HL-60 (cell line): ENCODE data around the gene SKIC8.

Source experiments
- DNase-seq, 2 experiments: peaks; one replicate each; pipeline ENCODE4 v3.0.0-alpha.2; 2010 to 2020; ENCODE audit warnings: low read depth in 1 of 2, low spot score in 1 of 2
- H3K27ac ChIP-seq: fragments of 250-450 bp; sonication (Bioruptor Pico); replicated peaks from 2 replicates; pipeline ENCODE4 v1.5.1; 2020; ENCODE audit warnings: mild to moderate bottlenecking, moderate library complexity
- H3K27me3 ChIP-seq: fragments of 250-450 bp; sonication (Bioruptor Pico); 2 replicates; pipeline ENCODE4 v1.5.1; 2021; ENCODE audit warnings: mild to moderate bottlenecking, moderate library complexity; ENCODE audit not compliant: insufficient read depth, poor library complexity, severe bottlenecking
- H3K4me3 ChIP-seq: replicated peaks from 2 replicates; pipeline ENCODE4 v1.5.1; 2011; ENCODE audit warnings: mild to moderate bottlenecking, control low read depth, low read length; ENCODE audit not compliant: insufficient read depth
- CTCF ChIP-seq: IDR thresholded peaks from one replicate; pipeline ENCODE4 v1.5.1; 2011; ENCODE audit warnings: low read length, control low read depth, inconsistent platforms; ENCODE audit not compliant: insufficient read depth
- GABPA ChIP-seq: IDR thresholded peaks from 2 replicates; pipeline ENCODE4 v1.6.1; 2012; ENCODE audit warnings: low read depth
- POLR2AphosphoS5 ChIP-seq: IDR thresholded peaks from 2 replicates; pipeline ENCODE4 v1.6.1; 2012; ENCODE audit warnings: low read depth
- REST ChIP-seq: IDR thresholded peaks from 2 replicates; pipeline ENCODE4 v1.6.1; 2012; ENCODE audit warnings: low read depth; ENCODE audit not compliant: insufficient replicate concordance
- SPI1 ChIP-seq: IDR thresholded peaks from 2 replicates; pipeline ENCODE4 v1.6.1; 2012; ENCODE audit warnings: low read depth, mild to moderate bottlenecking, borderline replicate concordance

Gene SKIC8

GRCh38 chr15:78307976-78308375 lies 8.6 kb upstream of the SKIC8 start:
- H3K27me3 ChIP-seq, result no peaks in the 10 kb centered on the region
- no peak overlapping the region for H3K27ac ChIP-seq
- DNase-seq, result no peak
- TF ChIP-seq SPI1 (no peak), CTCF (no peak), POLR2AphosphoS5 (no peak), REST (no peak), GABPA (no peak)
- no peak overlapping the region for H3K4me3 ChIP-seq

- DNase-seq, result no peak
- H3K4me3 ChIP-seq, result no peak overlapping the region
These were observed 6.9 kb upstream of the SKIC8 start for GRCh38 chr15:78306176-78306774.

More at GRCh38 chr15:78306176-78306774, 6.9 kb upstream of the SKIC8 start:
- TF ChIP-seq REST (no peak), SPI1 (no peak), GABPA (no peak), POLR2AphosphoS5 (no peak), CTCF (no peak)
- H3K27me3 ChIP-seq, result no peaks in the 10 kb centered on the region
- H3K27ac ChIP-seq, result no peak overlapping the region
